ENCODE results near the gene NEGR1. TPM values are rescaled to one million over a fixed set of nuclear protein-coding genes. Genes with fewer than 3 reads are reported as not detected.

NEGR1 gene
- total RNA-seq, 1 experiment from 2014 or later, result 0.05 TPM

GRCh38 chr1:71908303-71908702 is 374.0 kb downstream of the NEGR1 start:
- RAD21 ChIA-PET (ENCODE audit: low non-redundant PET in 1 of 2, low total read pairs in 2 of 2, uncharacterized antibody in 2 of 2, unreplicated experiment in 2 of 2), result no interaction called here
- H3K9ac ChIP-seq (ENCODE audit: low read length), result no peak overlapping the region
- no peaks in the 10 kb centered on the region for H3K4me1 ChIP-seq (ENCODE audit: control insufficient read depth in 1 of 2, insufficient read depth in 2 of 2, low read length in 2 of 2)
- no peak overlapping the region for H3K27ac ChIP-seq (ENCODE audit: low read depth, low read length)
- POLR2A ChIA-PET, result no interaction called here
- H3K9me3 ChIP-seq (ENCODE audit: control insufficient read depth in 1 of 2, insufficient read depth in 1 of 2, low read depth in 1 of 2, low read length in 2 of 2), result peaks cover 7 to 10% of the 10 kb centered on the region in 2 experiments; a peak in 2 of 4 replicates
- DNase-seq (ENCODE audit: low read depth, low spot score) (no peak), ATAC-seq (no peak)
- intact Hi-C loops (cut with micrococcal nuclease), result no loop called here
- H3K27me3 ChIP-seq (ENCODE audit: insufficient read depth, low read length), result no peaks in the 10 kb centered on the region
- H3K4me3 ChIP-seq (replicated peaks in 1 of 2; ENCODE audit: low read depth in 1 of 2, low read length in 2 of 2), result no peak overlapping the region
- no peak overlapping the region for H3K4me2 ChIP-seq (ENCODE audit: low read length)
- H2AFZ ChIP-seq (ENCODE audit: low read depth, low read length, poor library complexity, severe bottlenecking), result no peak overlapping the region
- CTCF ChIA-PET, result no interaction called here
- no peak for TF ChIP-seq EGR1 (IDR thresholded peaks at IDR 0.05; ENCODE audit: low read depth)
- no peak for TF ChIP-seq SIN3A (IDR thresholded peaks at IDR 0.05; ENCODE audit: low read depth)
- no peak for TF ChIP-seq SRF (IDR thresholded peaks at IDR 0.05; ENCODE audit: low read depth)
- TF ChIP-seq ZNF274 (IDR thresholded peaks at IDR 0.05; ENCODE audit: low read depth, low read length), result no peak
- TF ChIP-seq FOSL1 (IDR thresholded peaks at IDR 0.05; ENCODE audit: low read depth), result no peak
- TF ChIP-seq, protein P1, sequence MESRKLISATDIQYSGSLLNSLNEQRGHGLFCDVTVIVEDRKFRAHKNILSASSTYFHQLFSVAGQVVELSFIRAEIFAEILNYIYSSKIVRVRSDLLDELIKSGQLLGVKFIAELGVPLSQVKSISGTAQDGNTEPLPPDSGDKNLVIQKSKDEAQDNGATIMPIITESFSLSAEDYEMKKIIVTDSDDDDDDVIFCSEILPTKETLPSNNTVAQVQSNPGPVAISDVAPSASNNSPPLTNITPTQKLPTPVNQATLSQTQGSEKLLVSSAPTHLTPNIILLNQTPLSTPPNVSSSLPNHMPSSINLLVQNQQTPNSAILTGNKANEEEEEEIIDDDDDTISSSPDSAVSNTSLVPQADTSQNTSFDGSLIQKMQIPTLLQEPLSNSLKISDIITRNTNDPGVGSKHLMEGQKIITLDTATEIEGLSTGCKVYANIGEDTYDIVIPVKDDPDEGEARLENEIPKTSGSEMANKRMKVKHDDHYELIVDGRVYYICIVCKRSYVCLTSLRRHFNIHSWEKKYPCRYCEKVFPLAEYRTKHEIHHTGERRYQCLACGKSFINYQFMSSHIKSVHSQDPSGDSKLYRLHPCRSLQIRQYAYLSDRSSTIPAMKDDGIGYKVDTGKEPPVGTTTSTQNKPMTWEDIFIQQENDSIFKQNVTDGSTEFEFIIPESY (IDR thresholded peaks at IDR 0.05; ENCODE audit: extremely low read depth, insufficient replicate concordance, low read length), result no peak
- TF ChIP-seq CBX3 (IDR thresholded peaks at IDR 0.05; ENCODE audit: low read depth), result no peak
- TF ChIP-seq, protein P2, sequence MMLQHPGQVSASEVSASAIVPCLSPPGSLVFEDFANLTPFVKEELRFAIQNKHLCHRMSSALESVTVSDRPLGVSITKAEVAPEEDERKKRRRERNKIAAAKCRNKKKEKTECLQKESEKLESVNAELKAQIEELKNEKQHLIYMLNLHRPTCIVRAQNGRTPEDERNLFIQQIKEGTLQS (IDR thresholded peaks at IDR 0.05), result no peak
- no peak for TF ChIP-seq MAX (IDR thresholded peaks at IDR 0.05)
- TF ChIP-seq CTCF (IDR thresholded peaks at IDR 0.05 in 2 of 3, conservative IDR thresholded peaks at IDR 0.05 in 1 of 3; ENCODE audit: borderline replicate concordance in 1 of 3, insufficient read depth in 1 of 3, low read depth in 2 of 3, low read length in 2 of 3), result no peak
- H4K20me1 ChIP-seq (ENCODE audit: insufficient read depth), result no peaks in the 10 kb centered on the region
- BruUV-seq (replicated peaks), result no TSS peak
- no peaks in the 10 kb centered on the region for H3K79me2 ChIP-seq (ENCODE audit: insufficient read depth, low read length)
- no peaks in the 10 kb centered on the region for H3K36me3 ChIP-seq (ENCODE audit: control insufficient read depth in 1 of 2, insufficient read depth in 2 of 2, low read length in 2 of 2)
- no peaks in the 10 kb centered on the region for H3K9me2 ChIP-seq (ENCODE audit: insufficient read depth)
